ENCODE data around the gene PSAP.
"Not testable (repeated sequence)": the region's sequence is repeated elsewhere in the genome, so short reads cannot be mapped to it uniquely, and the experiment has no call there.

The PSAP gene

GRCh38 chr10:71873582-71874211 lies 22.6 kb upstream of the PSAP start:
- DNase-seq = no peak

GRCh38 chr10:71869601-71870000 lies 18.6 kb upstream of the PSAP start:
- not testable (repeated sequence) for DNase-seq

- no peak for DNase-seq
These were observed 17.2 kb upstream of the PSAP start for GRCh38 chr10:71868192-71868697.

- no peak for DNase-seq
These were observed 14.6 kb upstream of the PSAP start for GRCh38 chr10:71865561-71866041.

- no peak for DNase-seq
These were observed 13.9 kb upstream of the PSAP start for GRCh38 chr10:71864911-71865361.

GRCh38 chr10:71863203-71863602 lies 12.2 kb upstream of the PSAP start:
- DNase-seq = no peak

GRCh38 chr10:71860243-71861029 lies 9.4 kb upstream of the PSAP start:
- DNase-seq = peak; percentile 59

GRCh38 chr10:71857934-71858890 lies 7.2 kb upstream of the PSAP start:
- no peak for DNase-seq

GRCh38 chr10:71856619-71857018 lies 5.6 kb upstream of the PSAP start:
- no peak for DNase-seq

- DNase-seq = no peak
These were observed 3.0 kb upstream of the PSAP start for GRCh38 chr10:71854031-71854430.

GRCh38 chr10:71852355-71852937 lies 1.4 kb upstream of the PSAP start:
- DNase-seq = no peak

GRCh38 chr10:71851465-71852095 lies 529 bp upstream of the PSAP start:
- DNase-seq = not testable (repeated sequence)

GRCh38 chr10:71850021-71850742 lies 869 bp downstream of the PSAP start:
- DNase-seq = no peak

- DNase-seq = no peak
These were observed 1.6 kb downstream of the PSAP start for GRCh38 chr10:71849461-71849908.

- no peak for DNase-seq
These were observed 2.5 kb downstream of the PSAP start for GRCh38 chr10:71848325-71849275.

- no peak for DNase-seq
These were observed 3.6 kb downstream of the PSAP start for GRCh38 chr10:71847418-71847817.

- no peak for DNase-seq
These were observed 4.2 kb downstream of the PSAP start for GRCh38 chr10:71846816-71847215.

- DNase-seq = no peak
These were observed 5.3 kb downstream of the PSAP start for GRCh38 chr10:71845410-71846405.

GRCh38 chr10:71844695-71845094 lies 6.4 kb downstream of the PSAP start:
- DNase-seq = no peak
